ENCODE measurements around the gene ZCCHC2. TPM values are rescaled to one million over a fixed set of nuclear protein-coding genes. Genes with fewer than 3 reads are reported as not detected.

The ZCCHC2 gene
- total RNA-seq, 6 experiments from 2014 or later: 4.6 to 7.1 (median 5.4) TPM

DNA sequence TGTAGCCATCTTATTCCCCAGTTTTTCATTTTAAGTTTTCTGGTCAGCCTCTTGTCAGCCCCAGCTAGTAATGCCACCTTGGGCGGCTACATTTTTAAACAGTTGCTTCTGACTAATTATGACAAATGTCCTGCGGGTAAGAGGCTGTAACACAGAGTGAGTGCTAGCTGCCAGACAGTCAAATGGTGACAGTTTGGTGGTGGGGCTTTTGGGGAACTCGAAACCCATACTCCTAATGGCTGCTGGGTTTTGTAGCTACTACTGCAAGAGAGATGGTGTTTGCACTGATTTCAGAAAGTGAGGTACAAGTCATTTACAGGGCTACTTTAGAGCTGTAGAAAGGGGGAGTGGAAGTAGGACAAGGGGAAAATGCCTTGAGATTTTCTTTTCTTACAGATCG is 48.2 kb downstream of the ZCCHC2 start:
- no peaks in the 10 kb centered on the region; the same call in 1 of the 2 replicates for H3K4me1 Mint-ChIP-seq (ENCODE audit: low read depth)
- H3K36me3 Mint-ChIP-seq (ENCODE audit: low read depth): peaks cover 28% of the 10 kb centered on the region
- H3K27ac Mint-ChIP-seq: no peak overlapping the region
- H3K9me3 Mint-ChIP-seq: no peaks in the 10 kb centered on the region
- DNase-seq: no peak
- no peak overlapping the region for H3K4me3 Mint-ChIP-seq
- no peak for TF ChIP-seq CTCF (IDR thresholded peaks at IDR 0.05)
- H3K27me3 Mint-ChIP-seq (ENCODE audit: insufficient read depth): no peaks in the 10 kb centered on the region; the same call in 1 of the 2 replicates

- no peak for TF ChIP-seq CTCF (IDR thresholded peaks at IDR 0.05)
- H3K4me1 Mint-ChIP-seq (ENCODE audit: low read depth): no peaks in the 10 kb centered on the region; the same call in 1 of the 2 replicates
- H3K27ac Mint-ChIP-seq: no peak overlapping the region
- H3K9me3 Mint-ChIP-seq: no peaks in the 10 kb centered on the region
- no peak for DNase-seq
- H3K27me3 Mint-ChIP-seq (ENCODE audit: insufficient read depth): no peaks in the 10 kb centered on the region; the same call in 1 of the 2 replicates
- no peak overlapping the region for H3K4me3 Mint-ChIP-seq
- peaks cover 28% of the 10 kb centered on the region for H3K36me3 Mint-ChIP-seq (ENCODE audit: low read depth)
Measured at GRCh38 chr18:62571648-62572047, 48.8 kb downstream of the ZCCHC2 start.

DNA sequence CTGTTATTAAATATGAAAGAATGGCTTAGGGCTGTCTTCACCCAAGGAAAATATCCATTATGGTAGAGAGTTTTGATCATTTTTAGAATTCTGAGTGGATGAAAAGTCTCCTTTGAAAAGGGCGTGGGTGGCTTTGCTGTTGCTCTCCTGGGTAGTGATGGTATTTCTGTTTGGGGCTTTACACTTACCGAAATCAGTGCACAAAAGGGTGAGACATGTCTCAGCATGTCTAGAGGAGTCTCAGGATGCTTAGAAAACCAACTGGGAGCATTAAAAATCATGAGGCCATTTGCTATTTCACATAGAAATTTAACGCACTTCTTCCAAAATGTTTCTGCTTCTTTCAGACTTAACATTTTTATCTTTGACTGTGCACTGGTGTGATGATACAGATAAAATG is 49.6 kb downstream of the ZCCHC2 start:
- Mint-ChIP-seq H3K4me3 (no peak overlapping the region), H3K27me3 (ENCODE audit: insufficient read depth) (no peaks in the 10 kb centered on the region; the same call in 1 of the 2 replicates), H3K36me3 (ENCODE audit: low read depth) (peaks cover 28% of the 10 kb centered on the region), H3K9me3 (no peaks in the 10 kb centered on the region), H3K4me1 (ENCODE audit: low read depth) (no peaks in the 10 kb centered on the region; the same call in 1 of the 2 replicates), H3K27ac (no peak overlapping the region)
- TF ChIP-seq CTCF (IDR thresholded peaks at IDR 0.05): no peak
- DNase-seq: no peak

DNA sequence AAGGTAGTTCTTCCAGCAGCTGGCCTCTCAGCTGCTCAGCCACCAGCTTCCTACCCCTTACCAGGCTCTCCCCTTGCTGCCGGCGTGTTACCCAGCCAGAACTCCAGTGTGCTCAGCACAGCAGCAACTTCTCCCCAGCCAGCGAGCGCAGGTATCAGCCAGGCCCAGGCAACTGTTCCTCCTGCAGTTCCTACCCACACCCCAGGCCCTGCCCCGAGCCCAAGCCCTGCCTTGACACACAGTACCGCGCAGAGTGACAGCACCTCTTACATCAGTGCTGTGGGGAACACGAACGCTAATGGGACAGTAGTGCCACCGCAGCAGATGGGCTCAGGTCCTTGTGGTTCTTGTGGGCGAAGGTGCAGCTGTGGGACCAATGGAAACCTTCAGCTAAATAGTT is 52.0 kb downstream of the ZCCHC2 start:
- no peak for DNase-seq
- Mint-ChIP-seq H3K27ac (no peak overlapping the region), H3K9me3 (no peaks in the 10 kb centered on the region), H3K27me3 (ENCODE audit: insufficient read depth) (no peaks in the 10 kb centered on the region; the same call in 1 of the 2 replicates), H3K4me3 (no peak overlapping the region), H3K36me3 (ENCODE audit: low read depth) (peaks cover 27% of the 10 kb centered on the region), H3K4me1 (ENCODE audit: low read depth) (no peaks in the 10 kb centered on the region; the same call in 1 of the 2 replicates)
- no peak for TF ChIP-seq CTCF (IDR thresholded peaks at IDR 0.05)

DNA sequence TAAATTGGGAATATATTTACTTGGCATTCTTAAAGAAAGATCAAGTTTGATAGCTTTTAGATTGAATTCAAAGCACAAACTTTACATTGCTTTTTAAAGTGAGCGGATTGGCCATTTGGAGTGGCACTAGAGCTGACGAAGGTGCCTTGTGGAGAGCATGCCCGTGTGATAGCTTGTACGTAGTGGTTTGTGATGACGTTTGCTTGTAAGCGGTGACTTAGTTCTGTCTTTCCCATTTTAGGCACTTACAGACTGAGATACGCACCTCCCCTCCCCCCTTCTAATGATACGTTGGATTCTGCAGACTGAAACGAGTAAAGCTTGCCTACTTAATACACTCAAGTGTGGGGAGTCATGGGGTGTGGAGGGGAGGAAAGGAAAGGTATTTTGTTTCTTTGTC is 53.4 kb downstream of the ZCCHC2 start:
- TF ChIP-seq CTCF (IDR thresholded peaks at IDR 0.05): no peak
- Mint-ChIP-seq H3K4me1 (ENCODE audit: low read depth) (no peaks in the 10 kb centered on the region; the same call in 1 of the 2 replicates), H3K27me3 (ENCODE audit: insufficient read depth) (no peaks in the 10 kb centered on the region; the same call in 1 of the 2 replicates), H3K4me3 (no peak overlapping the region), H3K36me3 (ENCODE audit: low read depth) (peaks cover 12% of the 10 kb centered on the region), H3K27ac (no peak overlapping the region), H3K9me3 (no peaks in the 10 kb centered on the region)
- DNase-seq: no peak

Data from HFFc6 (cell line).